ENCODE results near the gene DNASE1.

DNASE1 gene

GRCh38 chr16:3643095-3643730 lies 11.3 kb upstream of the DNASE1 start:
- H2BK15ac ChIP-seq (ENCODE audit: low read depth, poor library complexity, severe bottlenecking) = no peak overlapping the region
- H3K4me1 ChIP-seq (ENCODE audit: control insufficient read depth, insufficient read depth, low read depth, low read length) = peaks cover 27% of the 10 kb centered on the region
- no peak for DNase-seq
- no peak overlapping the region for H3K18ac ChIP-seq (ENCODE audit: low read depth in 1 of 2, low read length in 2 of 2)
- H3K36me3 ChIP-seq (ENCODE audit: control insufficient read depth in 1 of 2, insufficient read depth in 2 of 2, low read depth in 1 of 2, low read length in 2 of 2) = peaks cover 10 to 24% of the 10 kb centered on the region in 2 experiments
- H3K27ac ChIP-seq (ENCODE audit: low read length, poor library complexity, severe bottlenecking) = peak overlapping the region; percentile 5
- H3K4me2 ChIP-seq (ENCODE audit: low read length, poor library complexity, severe bottlenecking) = no peak overlapping the region
- H3K79me1 ChIP-seq (replicated peaks; ENCODE audit: low read length, poor library complexity, severe bottlenecking) = peaks cover 24% of the 10 kb centered on the region
- H2BK12ac ChIP-seq (ENCODE audit: low read length in 2 of 2) = no peak overlapping the region
- no peak overlapping the region for H3K23ac ChIP-seq (ENCODE audit: low read length in 2 of 2)
- H3K4ac ChIP-seq (ENCODE audit: low read depth in 1 of 2, low read length in 2 of 2) = no peak overlapping the region
- H2BK5ac ChIP-seq (ENCODE audit: low read depth, low read length, poor library complexity, severe bottlenecking) = no peak overlapping the region
- no peak overlapping the region for H3K14ac ChIP-seq (ENCODE audit: low read length in 2 of 2)
- no peak overlapping the region for H2AFZ ChIP-seq (ENCODE audit: low read depth, low read length)
- 85% methylated on average over 13 of the region's 14 CpGs for WGBS
- H4K91ac ChIP-seq (ENCODE audit: low read length) = peak overlapping the region; percentile 1
- H2BK120ac ChIP-seq (ENCODE audit: low read depth, low read length) = peak overlapping the region; percentile 6
- no peak overlapping the region for H3K9ac ChIP-seq (ENCODE audit: low read length)
- no peaks in the 10 kb centered on the region for H3K27me3 ChIP-seq (ENCODE audit: control insufficient read depth in 1 of 2, insufficient read depth in 1 of 2, low read length in 2 of 2)
- no peaks in the 10 kb centered on the region for H3K9me3 ChIP-seq (ENCODE audit: control insufficient read depth, low read length)
- no peak overlapping the region for H3K4me3 ChIP-seq (ENCODE audit: insufficient read depth in 1 of 2, low read depth in 1 of 2, low read length in 2 of 2)
- no peak overlapping the region for H4K8ac ChIP-seq (ENCODE audit: low read length)
- peak overlapping the region; percentile 9 for H2AK5ac ChIP-seq (ENCODE audit: low read length, severe bottlenecking)

- WGBS = 75% methylated on average over 6 of the region's 6 CpGs
- Histone ChIP-seq H2BK15ac (ENCODE audit: low read depth, poor library complexity, severe bottlenecking) (no peak overlapping the region), H2BK12ac (ENCODE audit: low read length in 2 of 2) (no peak overlapping the region)
These were observed 9.4 kb upstream of the DNASE1 start for GRCh38 chr16:3645108-3645503.

GRCh38 chr16:3645504-3646347 lies 8.8 kb upstream of the DNASE1 start:
- Histone ChIP-seq H3K79me1 (replicated peaks; ENCODE audit: low read length, poor library complexity, severe bottlenecking) (peaks cover 19% of the 10 kb centered on the region), H3K4me2 (ENCODE audit: low read length, poor library complexity, severe bottlenecking) (no peak overlapping the region), H3K4me3 (ENCODE audit: insufficient read depth in 1 of 2, low read depth in 1 of 2, low read length in 2 of 2) (no peak overlapping the region), H2BK120ac (ENCODE audit: low read depth, low read length) (no peak overlapping the region), H3K23ac (ENCODE audit: low read length in 2 of 2) (no peak overlapping the region), H2BK15ac (ENCODE audit: low read depth, poor library complexity, severe bottlenecking) (no peak overlapping the region), H3K4ac (ENCODE audit: low read depth in 1 of 2, low read length in 2 of 2) (no peak overlapping the region), H3K9ac (ENCODE audit: low read length) (no peak overlapping the region), H3K36me3 (ENCODE audit: control insufficient read depth in 1 of 2, insufficient read depth in 2 of 2, low read depth in 1 of 2, low read length in 2 of 2) (peaks cover 8 to 22% of the 10 kb centered on the region in 2 experiments), H2AK5ac (ENCODE audit: low read length, severe bottlenecking) (no peak overlapping the region), H4K91ac (ENCODE audit: low read length) (peak overlapping the region; percentile 20), H2AFZ (ENCODE audit: low read depth, low read length) (no peak overlapping the region), H3K4me1 (ENCODE audit: control insufficient read depth, insufficient read depth, low read depth, low read length) (peaks cover 27% of the 10 kb centered on the region), H3K27me3 (ENCODE audit: control insufficient read depth in 1 of 2, insufficient read depth in 1 of 2, low read length in 2 of 2) (no peaks in the 10 kb centered on the region), H2BK12ac (ENCODE audit: low read length in 2 of 2) (no peak overlapping the region), H4K8ac (ENCODE audit: low read length) (peak overlapping the region; percentile 46), H2BK5ac (ENCODE audit: low read depth, low read length, poor library complexity, severe bottlenecking) (no peak overlapping the region), H3K27ac (ENCODE audit: low read length, poor library complexity, severe bottlenecking) (no peak overlapping the region), H3K18ac (ENCODE audit: low read depth in 1 of 2, low read length in 2 of 2) (no peak overlapping the region), H3K9me3 (ENCODE audit: control insufficient read depth, low read length) (no peaks in the 10 kb centered on the region), H3K14ac (ENCODE audit: low read length in 2 of 2) (peak overlapping the region in 1 of 2 experiments; percentile 12)
- peak; percentile 46 for DNase-seq
- 72% methylated on average over 18 of the region's 19 CpGs for WGBS

More at GRCh38 chr16:3645108-3645503, 9.4 kb upstream of the DNASE1 start:
- Histone ChIP-seq H3K36me3 (ENCODE audit: control insufficient read depth in 1 of 2, insufficient read depth in 2 of 2, low read depth in 1 of 2, low read length in 2 of 2) (peaks cover 10 to 24% of the 10 kb centered on the region in 2 experiments), H3K14ac (ENCODE audit: low read length in 2 of 2) (no peak overlapping the region), H3K9ac (ENCODE audit: low read length) (no peak overlapping the region), H3K27ac (ENCODE audit: low read length, poor library complexity, severe bottlenecking) (no peak overlapping the region), H3K27me3 (ENCODE audit: control insufficient read depth in 1 of 2, insufficient read depth in 1 of 2, low read length in 2 of 2) (no peaks in the 10 kb centered on the region), H3K79me1 (replicated peaks; ENCODE audit: low read length, poor library complexity, severe bottlenecking) (peaks cover 23% of the 10 kb centered on the region), H3K4me1 (ENCODE audit: control insufficient read depth, insufficient read depth, low read depth, low read length) (peaks cover 27% of the 10 kb centered on the region), H3K4ac (ENCODE audit: low read depth in 1 of 2, low read length in 2 of 2) (no peak overlapping the region), H3K4me3 (ENCODE audit: insufficient read depth in 1 of 2, low read depth in 1 of 2, low read length in 2 of 2) (no peak overlapping the region), H2BK5ac (ENCODE audit: low read depth, low read length, poor library complexity, severe bottlenecking) (no peak overlapping the region), H2BK120ac (ENCODE audit: low read depth, low read length) (no peak overlapping the region), H3K23ac (ENCODE audit: low read length in 2 of 2) (no peak overlapping the region), H4K8ac (ENCODE audit: low read length) (no peak overlapping the region), H2AFZ (ENCODE audit: low read depth, low read length) (no peak overlapping the region), H3K18ac (ENCODE audit: low read depth in 1 of 2, low read length in 2 of 2) (no peak overlapping the region), H2AK5ac (ENCODE audit: low read length, severe bottlenecking) (peak overlapping the region; percentile 14), H4K91ac (ENCODE audit: low read length) (no peak overlapping the region), H3K9me3 (ENCODE audit: control insufficient read depth, low read length) (no peaks in the 10 kb centered on the region), H3K4me2 (ENCODE audit: low read length, poor library complexity, severe bottlenecking) (no peak overlapping the region)
- no peak for DNase-seq

- H3K18ac ChIP-seq (ENCODE audit: low read depth in 1 of 2, low read length in 2 of 2) = no peak overlapping the region
- H3K23ac ChIP-seq (ENCODE audit: low read length in 2 of 2) = no peak overlapping the region
- H3K4me3 ChIP-seq (ENCODE audit: insufficient read depth in 1 of 2, low read depth in 1 of 2, low read length in 2 of 2) = no peak overlapping the region
- no peak overlapping the region for H3K27ac ChIP-seq (ENCODE audit: low read length, poor library complexity, severe bottlenecking)
- no peak overlapping the region for H2AFZ ChIP-seq (ENCODE audit: low read depth, low read length)
- no peak overlapping the region for H4K91ac ChIP-seq (ENCODE audit: low read length)
- WGBS = 76% methylated on average over 15 of the region's 15 CpGs
- H4K8ac ChIP-seq (ENCODE audit: low read length) = no peak overlapping the region
- DNase-seq = peak; percentile 20
- H2BK15ac ChIP-seq (ENCODE audit: low read depth, poor library complexity, severe bottlenecking) = no peak overlapping the region
- H2BK120ac ChIP-seq (ENCODE audit: low read depth, low read length) = no peak overlapping the region
- no peaks in the 10 kb centered on the region for H3K9me3 ChIP-seq (ENCODE audit: control insufficient read depth, low read length)
- H3K36me3 ChIP-seq (ENCODE audit: control insufficient read depth in 1 of 2, insufficient read depth in 2 of 2, low read depth in 1 of 2, low read length in 2 of 2) = peaks cover 9 to 22% of the 10 kb centered on the region in 2 experiments
- H3K4me2 ChIP-seq (ENCODE audit: low read length, poor library complexity, severe bottlenecking) = no peak overlapping the region
- no peak overlapping the region for H2AK5ac ChIP-seq (ENCODE audit: low read length, severe bottlenecking)
- no peak overlapping the region for H2BK5ac ChIP-seq (ENCODE audit: low read depth, low read length, poor library complexity, severe bottlenecking)
- peaks cover 27% of the 10 kb centered on the region for H3K4me1 ChIP-seq (ENCODE audit: control insufficient read depth, insufficient read depth, low read depth, low read length)
- H3K14ac ChIP-seq (ENCODE audit: low read length in 2 of 2) = no peak overlapping the region
- no peak overlapping the region for H3K9ac ChIP-seq (ENCODE audit: low read length)
- H2BK12ac ChIP-seq (ENCODE audit: low read length in 2 of 2) = no peak overlapping the region
- no peaks in the 10 kb centered on the region for H3K27me3 ChIP-seq (ENCODE audit: control insufficient read depth in 1 of 2, insufficient read depth in 1 of 2, low read length in 2 of 2)
- no peak overlapping the region for H3K4ac ChIP-seq (ENCODE audit: low read depth in 1 of 2, low read length in 2 of 2)
- peaks cover 12% of the 10 kb centered on the region for H3K79me1 ChIP-seq (replicated peaks; ENCODE audit: low read length, poor library complexity, severe bottlenecking)
These were observed 8.1 kb upstream of the DNASE1 start for GRCh38 chr16:3646348-3646920.
